ENCODE results near the gene HLA-DOB. TPM values are rescaled to one million over a fixed set of nuclear protein-coding genes. Genes with fewer than 3 reads are reported as not detected.

Gene HLA-DOB
- total and polyA plus RNA-seq, 2 of the 13 experiments (the other 11 are each of a cell fraction or from before 2014, with no cell fraction given), result not detected

- TF ChIP-seq RELA (CRISPR knock-in tag; IDR thresholded peaks at IDR 0.05) (no peak), STAG1 (CRISPR knock-in tag; IDR thresholded peaks at IDR 0.05) (peak; percentile 66), IRX3 (CRISPR knock-in tag; IDR thresholded peaks at IDR 0.05; ENCODE audit: borderline replicate concordance, low read depth) (peak; percentile 72; the same call in 1 of the 2 replicates), ISL2 (CRISPR knock-in tag; IDR thresholded peaks at IDR 0.05) (0 out of 2 replicates have a peak, but pooled peaks have one; percentile 42), MBNL3 (CRISPR knock-in tag; conservative IDR thresholded peaks at IDR 0.05) (no peak), ZNF468 (CRISPR knock-in tag; IDR thresholded peaks at IDR 0.05) (no peak), CHD2 (IDR thresholded peaks at IDR 0.05; ENCODE audit: low read depth, low read length) (no peak), ZNF550 (CRISPR knock-in tag; IDR thresholded peaks at IDR 0.05; ENCODE audit: borderline replicate concordance) (no peak), KAT8 (CRISPR knock-in tag; IDR thresholded peaks at IDR 0.05) (peak; percentile 83), PITX1 (CRISPR knock-in tag; IDR thresholded peaks at IDR 0.05) (peak; percentile 45; the same call in 1 of the 2 replicates), ZNF557 (CRISPR knock-in tag; IDR thresholded peaks at IDR 0.05) (no peak), ZNF234 (CRISPR knock-in tag; conservative IDR thresholded peaks at IDR 0.05) (no peak), CTCF (CRISPR knock-in tag; IDR thresholded peaks at IDR 0.05) (peak; percentile 97), MYC (CRISPR knock-in tag; IDR thresholded peaks at IDR 0.05; ENCODE audit: borderline replicate concordance) (peak; percentile 68; the same call in 1 of the 2 replicates), NCOR1 (IDR thresholded peaks at IDR 0.05; ENCODE audit: borderline replicate concordance, low read length) (no peak), CREB1 (IDR thresholded peaks at IDR 0.05) (peak; percentile 94), CREB1 (CRISPR knock-in tag; IDR thresholded peaks at IDR 0.05) (peak; percentile 96), KDM2A (CRISPR knock-in tag; IDR thresholded peaks at IDR 0.05; ENCODE audit: borderline replicate concordance, low read depth) (peak; percentile 97), TOPORS (CRISPR knock-in tag; IDR thresholded peaks at IDR 0.05) (0 out of 2 replicates have a peak, but pooled peaks have one; percentile 83), GTF3A (CRISPR knock-in tag; conservative IDR thresholded peaks at IDR 0.05) (no peak), ZNF362 (CRISPR knock-in tag; IDR thresholded peaks at IDR 0.05; ENCODE audit: borderline replicate concordance) (no peak)
- TF ChIP-seq, protein P1, sequence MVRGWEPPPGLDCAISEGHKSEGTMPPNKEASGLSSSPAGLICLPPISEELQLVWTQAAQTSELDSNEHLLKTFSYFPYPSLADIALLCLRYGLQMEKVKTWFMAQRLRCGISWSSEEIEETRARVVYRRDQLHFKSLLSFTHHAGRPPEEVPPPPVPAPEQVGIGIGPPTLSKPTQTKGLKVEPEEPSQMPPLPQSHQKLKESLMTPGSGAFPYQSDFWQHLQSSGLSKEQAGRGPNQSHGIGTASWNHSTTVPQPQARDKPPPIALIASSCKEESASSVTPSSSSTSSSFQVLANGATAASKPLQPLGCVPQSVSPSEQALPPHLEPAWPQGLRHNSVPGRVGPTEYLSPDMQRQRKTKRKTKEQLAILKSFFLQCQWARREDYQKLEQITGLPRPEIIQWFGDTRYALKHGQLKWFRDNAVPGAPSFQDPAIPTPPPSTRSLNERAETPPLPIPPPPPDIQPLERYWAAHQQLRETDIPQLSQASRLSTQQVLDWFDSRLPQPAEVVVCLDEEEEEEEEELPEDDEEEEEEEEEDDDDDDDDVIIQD (CRISPR knock-in tag; IDR thresholded peaks at IDR 0.05; ENCODE audit: low read depth), result peak; percentile 17; the same call in 1 of the 2 replicates
- TF ChIP-seq, protein P2, sequence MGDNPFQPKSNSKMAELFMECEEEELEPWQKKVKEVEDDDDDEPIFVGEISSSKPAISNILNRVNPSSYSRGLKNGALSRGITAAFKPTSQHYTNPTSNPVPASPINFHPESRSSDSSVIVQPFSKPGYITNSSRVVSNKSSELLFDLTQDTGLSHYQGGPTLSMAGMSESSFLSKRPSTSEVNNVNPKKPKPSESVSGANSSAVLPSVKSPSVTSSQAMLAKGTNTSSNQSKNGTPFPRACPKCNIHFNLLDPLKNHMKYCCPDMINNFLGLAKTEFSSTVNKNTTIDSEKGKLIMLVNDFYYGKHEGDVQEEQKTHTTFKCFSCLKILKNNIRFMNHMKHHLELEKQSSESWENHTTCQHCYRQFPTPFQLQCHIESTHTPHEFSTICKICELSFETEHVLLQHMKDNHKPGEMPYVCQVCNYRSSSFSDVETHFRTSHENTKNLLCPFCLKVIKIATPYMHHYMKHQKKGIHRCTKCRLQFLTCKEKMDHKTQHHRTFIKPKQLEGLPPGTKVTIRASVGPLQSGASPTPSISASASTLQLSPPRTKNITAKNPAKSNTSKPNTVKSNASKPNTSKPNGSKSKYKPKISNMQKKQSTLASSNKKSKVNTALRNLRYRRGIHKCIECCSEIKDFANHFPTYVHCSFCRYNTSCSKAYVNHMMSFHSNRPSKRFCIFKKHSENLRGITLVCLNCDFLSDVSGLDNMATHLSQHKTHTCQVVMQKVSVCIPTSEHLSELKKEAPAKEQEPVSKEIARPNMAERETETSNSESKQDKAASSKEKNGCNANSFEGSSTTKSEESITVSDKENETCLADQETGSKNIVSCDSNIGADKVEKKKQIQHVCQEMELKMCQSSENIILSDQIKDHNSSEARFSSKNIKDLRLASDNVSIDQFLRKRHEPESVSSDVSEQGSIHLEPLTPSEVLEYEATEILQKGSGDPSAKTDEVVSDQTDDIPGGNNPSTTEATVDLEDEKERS (CRISPR knock-in tag; IDR thresholded peaks at IDR 0.05), result no peak
Measured at GRCh38 chr6:32853541-32854375, 37.0 kb upstream of the HLA-DOB start, which contains the start of the genes PSMB9 and TAP1 (continued).

All from HepG2 (cell line).